ENCODE measurements around the gene UBE3C. TPM values are rescaled to one million over a fixed set of nuclear protein-coding genes. Genes with fewer than 3 reads are reported as not detected.
"Not testable (repeated sequence)": the region's sequence is repeated elsewhere in the genome, so short reads cannot be mapped to it uniquely, and the experiment has no call there.

Gene UBE3C
- total and polyA plus RNA-seq, 4 donors, result 44.3 to 113 (median 50.6) TPM

DNA sequence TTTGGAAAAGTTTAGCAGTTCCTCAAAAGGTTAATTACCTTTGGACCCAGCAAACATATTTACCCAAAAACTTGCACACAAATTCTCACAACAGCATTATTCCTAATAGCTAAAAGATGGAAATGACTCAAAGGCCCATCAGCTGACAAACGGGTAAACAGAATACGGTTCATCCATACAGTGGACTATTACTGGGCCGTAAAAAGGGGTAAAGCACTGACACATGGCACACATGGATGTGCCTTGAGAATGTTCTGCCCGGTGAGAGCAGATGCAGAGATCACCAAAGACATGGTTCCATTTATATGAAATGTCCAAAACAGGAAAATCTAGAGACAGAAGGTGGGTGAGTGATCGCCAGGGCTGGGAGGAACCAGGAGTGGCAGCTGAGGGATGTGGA is 102.9 kb downstream of the UBE3C start:
- Histone ChIP-seq H3K4me1 (ENCODE audit: control insufficient read depth, insufficient read depth, low read length) (no peaks in the 10 kb centered on the region), H3K27ac (ENCODE audit: low read depth, low read length) (no peak overlapping the region), H3K27me3 (ENCODE audit: control insufficient read depth, insufficient read depth, low read length) (no peaks in the 10 kb centered on the region), H3K36me3 (ENCODE audit: control insufficient read depth, insufficient read depth, low read length) (peaks cover 27% of the 10 kb centered on the region), H3K9me3 (ENCODE audit: control insufficient read depth, insufficient read depth, low read length) (no peaks in the 10 kb centered on the region), H3K4me3 (ENCODE audit: low read depth, low read length) (no peak overlapping the region)
- no peak for DNase-seq (ENCODE audit: low read depth in 4 of 6, low spot score in 6 of 6)
- WGBS (ENCODE audit: insufficient coverage), result 93% methylated on average over 4 of the region's 5 CpGs

DNA sequence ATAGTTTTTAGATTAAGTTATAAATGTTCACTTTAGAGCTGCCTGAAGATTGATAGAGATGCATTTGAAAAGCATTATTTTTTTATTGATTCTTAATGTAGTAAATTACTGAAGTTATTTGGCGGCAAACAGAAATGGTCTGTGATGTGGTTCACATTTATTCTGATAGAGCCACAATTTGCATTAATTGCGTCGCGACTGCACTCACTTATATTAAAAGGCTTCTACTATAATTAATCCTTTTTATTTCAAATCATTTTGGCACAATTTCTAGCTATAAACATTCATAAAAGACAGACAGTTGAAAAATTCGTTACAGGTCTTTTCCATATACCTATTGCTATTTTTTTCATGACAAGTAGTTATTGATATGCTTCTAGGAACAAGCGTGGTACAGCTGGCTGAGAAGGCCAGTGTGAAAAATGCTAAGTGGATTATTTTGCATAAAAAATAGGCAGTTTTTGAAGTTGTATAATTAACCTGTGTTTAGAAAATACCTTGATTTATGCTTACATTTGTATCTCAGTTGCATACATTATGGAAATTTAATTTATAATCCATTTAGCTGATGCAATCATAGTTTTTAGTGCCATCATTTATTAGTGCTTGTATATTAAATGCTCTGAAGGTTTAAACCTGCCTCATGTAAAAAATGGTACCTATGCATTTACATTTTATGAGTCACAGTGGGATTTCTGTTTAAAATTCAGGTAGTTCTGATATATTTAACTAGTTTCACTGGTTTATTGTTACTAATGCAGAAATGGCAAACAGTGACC is 106.0 kb downstream of the UBE3C start:
- H3K4me3 ChIP-seq (ENCODE audit: low read depth, low read length), result no peak overlapping the region
- no peaks in the 10 kb centered on the region for H3K4me1 ChIP-seq (ENCODE audit: control insufficient read depth, insufficient read depth, low read length)
- peaks cover 29% of the 10 kb centered on the region for H3K36me3 ChIP-seq (ENCODE audit: control insufficient read depth, insufficient read depth, low read length)
- no peaks in the 10 kb centered on the region for H3K27me3 ChIP-seq (ENCODE audit: control insufficient read depth, insufficient read depth, low read length)
- H3K27ac ChIP-seq (ENCODE audit: low read depth, low read length), result no peak overlapping the region
- DNase-seq (ENCODE audit: low read depth in 4 of 6, low spot score in 6 of 6), result peak in 1 of 6 donors; percentile 31
- H3K9me3 ChIP-seq (ENCODE audit: control insufficient read depth, insufficient read depth, low read length), result no peaks in the 10 kb centered on the region
- WGBS (ENCODE audit: insufficient coverage), result no CpG with 5 or more reads among the region's 6 CpGs

DNA sequence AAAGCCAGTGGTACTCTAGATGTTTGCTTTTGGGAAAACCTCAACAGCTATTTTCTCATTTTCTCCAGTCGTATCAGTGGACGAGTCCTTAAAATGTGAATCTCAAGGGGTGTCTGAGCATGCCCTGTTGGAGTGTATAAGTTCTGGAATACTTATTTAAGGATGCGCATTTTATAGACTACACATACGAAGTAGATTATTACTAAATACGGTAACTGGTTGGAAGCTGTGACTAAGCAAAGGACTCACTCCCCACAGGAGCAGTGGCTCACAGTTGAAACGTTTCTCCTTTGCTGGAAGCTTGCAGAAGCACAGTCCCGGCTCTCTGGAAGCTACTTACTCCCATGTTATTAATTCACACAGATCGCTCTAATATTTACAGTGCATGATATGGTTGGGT is 107.3 kb downstream of the UBE3C start:
- DNase-seq (ENCODE audit: low read depth in 4 of 6, low spot score in 6 of 6), result no peak
- Histone ChIP-seq H3K27me3 (ENCODE audit: control insufficient read depth, insufficient read depth, low read length) (no peaks in the 10 kb centered on the region), H3K4me1 (ENCODE audit: control insufficient read depth, insufficient read depth, low read length) (no peaks in the 10 kb centered on the region), H3K27ac (ENCODE audit: low read depth, low read length) (no peak overlapping the region), H3K4me3 (ENCODE audit: low read depth, low read length) (no peak overlapping the region), H3K9me3 (ENCODE audit: control insufficient read depth, insufficient read depth, low read length) (no peaks in the 10 kb centered on the region), H3K36me3 (ENCODE audit: control insufficient read depth, insufficient read depth, low read length) (peaks cover 33% of the 10 kb centered on the region)
- no CpG with 5 or more reads among the region's 8 CpGs for WGBS (ENCODE audit: insufficient coverage)

DNA sequence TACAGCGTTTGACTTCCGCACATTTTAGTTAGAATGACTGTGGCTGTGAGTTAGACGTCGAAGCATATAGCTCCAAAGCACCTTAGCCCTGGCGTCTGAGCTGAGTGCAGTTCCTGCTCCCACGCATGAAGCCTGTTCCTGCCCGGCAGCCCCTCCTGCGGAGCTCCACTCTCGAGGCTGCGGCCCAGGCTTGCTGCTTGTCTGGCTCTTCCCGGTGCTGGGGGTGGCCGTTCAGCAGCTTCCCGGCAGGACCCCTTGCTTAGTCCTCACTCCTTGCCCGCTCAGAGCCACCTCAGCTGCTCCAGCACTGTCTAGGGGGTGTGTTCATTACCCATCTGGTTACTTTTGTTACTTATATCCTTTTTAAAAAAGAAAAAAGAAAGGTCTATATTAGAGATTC is 109.9 kb downstream of the UBE3C start:
- no peak for DNase-seq (ENCODE audit: low read depth in 4 of 6, low spot score in 6 of 6)
- WGBS (ENCODE audit: insufficient coverage), result 95% methylated on average over 12 of the region's 14 CpGs
- Histone ChIP-seq H3K36me3 (ENCODE audit: control insufficient read depth, insufficient read depth, low read length) (peaks cover 25% of the 10 kb centered on the region), H3K27me3 (ENCODE audit: control insufficient read depth, insufficient read depth, low read length) (no peaks in the 10 kb centered on the region), H3K27ac (ENCODE audit: low read depth, low read length) (no peak overlapping the region), H3K4me3 (ENCODE audit: low read depth, low read length) (no peak overlapping the region), H3K9me3 (ENCODE audit: control insufficient read depth, insufficient read depth, low read length) (no peaks in the 10 kb centered on the region), H3K4me1 (ENCODE audit: control insufficient read depth, insufficient read depth, low read length) (no peaks in the 10 kb centered on the region)

DNA sequence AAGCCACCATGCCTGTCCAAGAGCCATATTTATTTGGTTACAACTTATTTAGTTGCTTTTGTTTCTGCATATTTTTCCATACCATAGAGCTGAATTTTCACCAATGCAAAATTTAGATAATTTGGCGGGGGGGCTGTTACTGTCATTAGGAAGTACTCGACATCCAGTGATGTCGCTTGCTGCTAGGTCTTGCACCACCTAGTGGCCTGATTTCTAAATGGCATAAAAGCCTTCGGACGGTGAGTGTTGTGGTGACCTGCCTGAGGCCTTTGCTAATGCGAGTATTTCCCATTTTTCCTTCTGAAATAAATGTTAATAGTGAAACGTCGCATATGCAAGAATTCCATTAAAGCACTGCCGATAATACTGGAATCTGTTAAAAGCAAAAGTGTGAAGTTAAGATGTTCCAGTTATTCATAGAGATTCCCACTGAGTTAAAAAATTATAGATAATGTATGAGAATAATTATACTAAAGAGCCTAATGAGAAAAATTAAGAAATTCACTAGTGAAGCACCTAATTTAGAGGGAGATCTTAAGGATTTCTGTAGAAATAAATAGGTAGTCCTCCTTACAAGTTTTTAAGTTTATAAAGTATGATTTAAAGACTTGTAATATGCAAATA is 112.0 kb downstream of the UBE3C start:
- Histone ChIP-seq H3K27me3 (ENCODE audit: control insufficient read depth, insufficient read depth, low read length) (no peaks in the 10 kb centered on the region), H3K4me3 (ENCODE audit: low read depth, low read length) (no peak overlapping the region), H3K36me3 (ENCODE audit: control insufficient read depth, insufficient read depth, low read length) (peaks cover 33% of the 10 kb centered on the region), H3K4me1 (ENCODE audit: control insufficient read depth, insufficient read depth, low read length) (no peaks in the 10 kb centered on the region), H3K27ac (ENCODE audit: low read depth, low read length) (no peak overlapping the region), H3K9me3 (ENCODE audit: control insufficient read depth, insufficient read depth, low read length) (no peaks in the 10 kb centered on the region)
- 26% methylated on average over 3 of the region's 9 CpGs for WGBS (ENCODE audit: insufficient coverage)
- peak in 2 of 6 donors; percentile 50 to 75 for DNase-seq (ENCODE audit: low read depth in 4 of 6, low spot score in 6 of 6)

DNA sequence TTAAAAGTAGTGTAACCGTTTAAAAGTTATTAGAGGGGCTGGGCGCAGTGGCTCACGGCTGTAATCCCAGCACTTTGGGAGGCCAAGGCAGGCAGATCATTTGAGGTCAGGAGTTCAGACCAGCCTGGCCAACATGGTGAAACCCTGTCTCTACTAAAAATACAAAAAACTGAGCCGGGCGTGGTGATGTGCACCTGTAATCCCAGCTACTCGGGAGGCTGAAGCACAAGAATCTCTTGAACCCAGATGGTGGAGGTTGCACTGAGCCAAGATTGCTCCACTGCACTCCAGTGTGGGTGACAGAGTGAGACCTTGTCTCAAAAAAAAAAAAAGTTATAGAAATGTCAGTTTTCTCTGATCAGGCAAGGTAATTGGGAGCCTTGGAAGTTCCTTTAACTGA is 113.1 kb downstream of the UBE3C start:
- not testable (repeated sequence) for H3K4me1 ChIP-seq (ENCODE audit: control insufficient read depth, insufficient read depth, low read length); DNase-seq (ENCODE audit: low read depth in 4 of 6, low spot score in 6 of 6); H3K9me3 ChIP-seq (ENCODE audit: control insufficient read depth, insufficient read depth, low read length); H3K27ac ChIP-seq (ENCODE audit: low read depth, low read length); H3K27me3 ChIP-seq (ENCODE audit: control insufficient read depth, insufficient read depth, low read length); H3K4me3 ChIP-seq (ENCODE audit: low read depth, low read length)
- WGBS (ENCODE audit: insufficient coverage), result 95% methylated on average over 6 of the region's 6 CpGs
- peaks cover 41% of the 10 kb centered on the region for H3K36me3 ChIP-seq (ENCODE audit: control insufficient read depth, insufficient read depth, low read length)

DNA sequence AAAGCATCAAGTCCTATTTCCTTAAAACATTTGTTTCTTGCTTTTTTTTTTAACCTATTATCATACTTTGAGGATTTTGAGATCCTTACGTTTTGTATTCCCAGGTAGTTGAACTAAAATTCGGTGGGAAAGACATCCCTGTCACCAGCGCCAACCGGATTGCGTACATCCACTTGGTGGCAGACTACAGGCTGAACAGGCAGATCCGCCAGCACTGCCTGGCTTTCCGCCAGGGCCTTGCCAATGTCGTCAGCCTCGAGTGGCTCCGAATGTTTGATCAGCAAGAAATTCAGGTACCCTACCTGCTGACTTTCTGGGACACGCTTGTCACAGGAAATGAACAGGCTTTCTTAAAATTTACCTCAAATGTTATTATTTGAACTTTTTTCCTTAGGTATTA is 115.1 kb downstream of the UBE3C start:
- no peak overlapping the region for H3K27ac ChIP-seq (ENCODE audit: low read depth, low read length)
- no peaks in the 10 kb centered on the region for H3K9me3 ChIP-seq (ENCODE audit: control insufficient read depth, insufficient read depth, low read length)
- no peak overlapping the region for H3K4me3 ChIP-seq (ENCODE audit: low read depth, low read length)
- no peaks in the 10 kb centered on the region for H3K27me3 ChIP-seq (ENCODE audit: control insufficient read depth, insufficient read depth, low read length)
- 79% methylated on average over 8 of the region's 11 CpGs for WGBS (ENCODE audit: insufficient coverage)
- peaks cover 45% of the 10 kb centered on the region for H3K36me3 ChIP-seq (ENCODE audit: control insufficient read depth, insufficient read depth, low read length)
- peak in 2 of 6 donors; percentile 39 to 55 for DNase-seq (ENCODE audit: low read depth in 4 of 6, low spot score in 6 of 6)
- no peaks in the 10 kb centered on the region for H3K4me1 ChIP-seq (ENCODE audit: control insufficient read depth, insufficient read depth, low read length)

DNA sequence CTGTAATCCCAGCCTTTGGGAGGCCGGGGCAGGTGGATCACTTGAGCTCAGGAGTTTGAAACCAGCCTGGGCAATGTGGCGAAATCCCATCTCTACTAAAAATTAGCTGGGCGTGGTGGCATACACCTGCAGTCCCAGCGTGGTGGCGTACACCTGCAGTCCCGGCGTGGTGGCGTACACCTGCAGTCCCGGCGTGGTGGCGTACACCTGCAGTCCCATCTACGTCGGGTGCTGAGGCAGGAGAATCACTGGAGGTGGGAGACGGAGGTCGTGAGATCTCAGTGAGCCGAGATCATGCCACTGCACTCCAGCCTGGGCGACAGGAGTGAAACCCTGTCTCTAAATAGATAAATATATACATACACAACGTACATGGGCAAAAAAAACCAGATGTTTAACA is 116.1 kb downstream of the UBE3C start:
- 90% methylated on average over 13 of the region's 18 CpGs for WGBS (ENCODE audit: insufficient coverage)
- not testable (repeated sequence) for H3K4me3 ChIP-seq (ENCODE audit: low read depth, low read length); H3K27ac ChIP-seq (ENCODE audit: low read depth, low read length); H3K9me3 ChIP-seq (ENCODE audit: control insufficient read depth, insufficient read depth, low read length); H3K27me3 ChIP-seq (ENCODE audit: control insufficient read depth, insufficient read depth, low read length); DNase-seq (ENCODE audit: low read depth in 4 of 6, low spot score in 6 of 6); H3K4me1 ChIP-seq (ENCODE audit: control insufficient read depth, insufficient read depth, low read length)
- H3K36me3 ChIP-seq (ENCODE audit: control insufficient read depth, insufficient read depth, low read length), result peaks cover 47% of the 10 kb centered on the region

DNA sequence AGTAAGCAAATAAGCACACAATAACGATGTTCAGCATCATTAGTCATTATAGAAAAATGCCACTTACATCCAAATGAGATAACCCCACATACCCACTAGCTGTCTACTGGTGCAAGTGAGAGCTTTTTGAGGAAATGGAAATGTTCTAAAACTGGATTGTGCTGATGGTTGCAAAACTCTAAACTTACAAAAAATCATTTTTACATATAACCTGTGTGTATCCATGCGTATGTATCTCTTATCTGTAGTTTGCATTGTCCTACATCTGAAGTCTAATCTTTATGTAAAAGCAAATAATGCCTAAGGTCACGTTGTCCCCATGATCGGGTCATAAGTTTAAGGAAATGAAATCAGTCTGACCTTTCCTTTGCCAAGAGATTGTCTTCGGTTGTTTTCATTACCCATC is 116.5 kb downstream of the UBE3C start:
- DNase-seq (ENCODE audit: low read depth in 4 of 6, low spot score in 6 of 6), result no peak
- no peak overlapping the region for H3K27ac ChIP-seq (ENCODE audit: low read depth, low read length)
- H3K4me1 ChIP-seq (ENCODE audit: control insufficient read depth, insufficient read depth, low read length), result no peaks in the 10 kb centered on the region
- 85% methylated on average over 2 of the region's 5 CpGs for WGBS (ENCODE audit: insufficient coverage)
- H3K27me3 ChIP-seq (ENCODE audit: control insufficient read depth, insufficient read depth, low read length), result no peaks in the 10 kb centered on the region
- no peaks in the 10 kb centered on the region for H3K9me3 ChIP-seq (ENCODE audit: control insufficient read depth, insufficient read depth, low read length)
- peaks cover 44% of the 10 kb centered on the region for H3K36me3 ChIP-seq (ENCODE audit: control insufficient read depth, insufficient read depth, low read length)
- H3K4me3 ChIP-seq (ENCODE audit: low read depth, low read length), result no peak overlapping the region

DNA sequence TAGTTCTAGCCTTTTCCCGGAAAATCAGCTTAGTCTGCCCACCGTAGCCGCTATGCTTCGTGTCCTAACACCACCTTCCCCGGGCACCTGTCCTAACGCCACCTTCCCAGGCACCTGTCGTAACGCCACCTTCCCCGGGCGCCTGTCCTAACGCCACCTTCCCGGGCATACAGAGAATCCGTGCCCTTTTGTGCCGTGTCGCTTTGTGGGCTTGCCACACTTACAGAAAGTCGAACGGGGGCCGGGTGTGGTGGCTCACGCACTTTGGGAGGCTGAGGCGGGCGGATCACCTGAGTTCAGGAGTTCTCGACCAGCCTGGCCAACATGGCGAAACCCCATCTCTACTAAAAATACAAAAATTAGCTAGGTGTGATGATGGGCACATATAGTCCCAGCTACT is 124.4 kb downstream of the UBE3C start:
- no peak overlapping the region for H3K4me3 ChIP-seq (ENCODE audit: low read depth, low read length)
- WGBS (ENCODE audit: insufficient coverage), result 97% methylated on average over 19 of the region's 23 CpGs
- H3K4me1 ChIP-seq (ENCODE audit: control insufficient read depth, insufficient read depth, low read length), result no peaks in the 10 kb centered on the region
- no peaks in the 10 kb centered on the region for H3K27me3 ChIP-seq (ENCODE audit: control insufficient read depth, insufficient read depth, low read length)
- no peak for DNase-seq (ENCODE audit: low read depth in 4 of 6, low spot score in 6 of 6)
- no peak overlapping the region for H3K27ac ChIP-seq (ENCODE audit: low read depth, low read length)
- peaks cover 56% of the 10 kb centered on the region for H3K36me3 ChIP-seq (ENCODE audit: control insufficient read depth, insufficient read depth, low read length)
- H3K9me3 ChIP-seq (ENCODE audit: control insufficient read depth, insufficient read depth, low read length), result no peaks in the 10 kb centered on the region

All from spinal cord (tissue), 10 donors.